Stimulated activated CD8-positive, alpha-beta memory T cell treated with anti-CD3 and anti-CD28 coated beads, Interleukin-15, amount 100 ng/mL, for 24 hours (primary cell): Measurements from ENCODE around the gene NCAN.
"Not testable (repeated sequence)": the region's sequence is repeated elsewhere in the genome, so short reads cannot be mapped to it uniquely, and the experiment has no call there.

Source experiments
- DNase-seq: peaks from one replicate; pipeline ENCODE4 v3.0.0-alpha.2; 2020; ENCODE audit warnings: low read depth

The NCAN gene

GRCh38 chr19:19211499-19212420 is at the start of gene NCAN:
TSS of gene NCAN (plus strand) at chr19:19211958. CDS start at chr19:19216954, 4,996 bp downstream.
- no peak for DNase-seq

- no peak for DNase-seq
These were observed 49.3 kb upstream of the NCAN start for GRCh38 chr19:19162495-19162894.

- DNase-seq = no peak
These were observed 46.4 kb upstream of the NCAN start for GRCh38 chr19:19165396-19165795.

GRCh38 chr19:19167612-19168011 is 44.1 kb upstream of the NCAN start:
- DNase-seq = no peak

DNA sequence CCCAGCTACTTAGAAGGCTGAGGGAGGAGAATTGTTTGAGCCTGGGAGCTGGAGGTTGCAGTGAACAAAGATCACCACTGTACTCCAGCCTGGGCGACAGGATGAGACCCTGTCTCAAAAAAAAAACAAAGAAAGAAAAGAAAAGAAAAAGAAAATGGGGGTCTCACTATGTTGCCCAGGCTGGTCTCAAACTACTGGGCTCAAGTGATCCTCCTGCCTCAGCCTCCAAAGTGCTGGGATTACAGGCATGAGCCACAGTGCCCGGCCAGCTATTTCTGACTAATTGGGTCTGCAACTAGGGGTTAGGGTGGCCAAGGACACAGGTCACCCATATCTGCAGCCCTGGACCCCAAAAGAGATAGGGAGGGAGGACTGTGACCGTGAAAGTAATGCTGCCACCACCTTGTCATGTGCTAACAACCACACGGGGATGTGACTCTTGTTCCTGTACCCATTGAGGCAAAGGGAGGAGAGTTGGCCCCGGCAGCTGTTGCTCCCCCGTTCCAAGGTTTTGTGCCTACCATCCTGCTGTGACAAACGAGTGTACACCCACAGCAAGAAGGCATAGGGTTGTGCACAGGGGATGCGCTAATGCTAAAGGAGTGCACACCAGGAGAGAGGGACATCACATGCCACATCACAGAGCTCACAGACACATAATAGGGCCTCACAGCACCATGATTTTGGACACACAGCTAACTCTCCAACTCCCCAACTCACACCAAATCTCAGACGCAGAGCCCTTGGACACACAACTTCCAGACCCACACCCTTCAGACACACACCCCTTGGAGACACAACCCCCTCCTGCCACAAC is 42.3 kb upstream of the NCAN start:
- no peak for DNase-seq

DNA sequence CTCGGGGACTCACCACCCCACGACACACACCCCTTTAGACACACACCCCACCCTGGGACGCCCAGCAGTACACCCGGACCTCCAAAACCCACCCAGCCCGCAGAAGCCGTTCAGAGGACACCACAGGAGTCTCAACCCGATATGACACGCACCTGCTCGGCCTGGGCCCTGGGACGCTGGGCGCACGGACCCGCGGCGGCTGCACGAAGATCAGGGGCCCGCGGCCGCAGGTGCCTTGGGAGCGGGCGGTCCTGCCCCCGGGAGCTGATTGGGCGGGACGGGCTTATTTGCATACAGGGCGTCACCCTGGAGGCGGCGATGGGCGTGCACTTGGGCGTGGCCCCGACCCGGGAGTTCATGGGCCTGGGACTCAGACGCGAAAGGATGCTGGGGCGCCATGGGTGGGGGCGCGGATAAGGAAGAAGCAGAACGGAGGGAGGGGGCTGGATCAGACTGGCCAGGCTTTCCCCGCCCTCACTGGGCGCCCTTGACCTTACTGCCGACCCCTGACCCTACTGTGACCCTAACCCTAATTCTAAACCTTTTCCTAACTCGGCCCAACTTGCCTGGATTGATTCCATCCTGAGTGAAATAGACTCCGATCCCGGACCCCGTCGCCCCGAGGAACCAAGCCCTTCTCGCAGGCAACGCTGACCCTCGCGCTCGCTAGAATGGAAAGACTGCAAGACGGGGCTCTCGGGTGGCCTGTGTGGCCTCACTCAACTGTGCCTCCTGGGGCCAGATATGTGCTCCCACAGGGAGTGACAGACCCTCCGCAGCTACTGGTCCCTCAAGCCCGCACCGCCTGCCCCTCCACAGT is 41.5 kb upstream of the NCAN start, which contains the start of gene MEF2B:
Gene MEF2B, minus strand, starts transcription at position 211 of the 820 bp plus-strand sequence. CDS start 19,528 bp downstream, outside the sequence.
- peak; percentile 43 for DNase-seq

- DNase-seq = no peak
These were observed 40.7 kb upstream of the NCAN start for GRCh38 chr19:19170873-19171672.

- no peak for DNase-seq
These were observed 39.8 kb upstream of the NCAN start for GRCh38 chr19:19171821-19172532.

DNA sequence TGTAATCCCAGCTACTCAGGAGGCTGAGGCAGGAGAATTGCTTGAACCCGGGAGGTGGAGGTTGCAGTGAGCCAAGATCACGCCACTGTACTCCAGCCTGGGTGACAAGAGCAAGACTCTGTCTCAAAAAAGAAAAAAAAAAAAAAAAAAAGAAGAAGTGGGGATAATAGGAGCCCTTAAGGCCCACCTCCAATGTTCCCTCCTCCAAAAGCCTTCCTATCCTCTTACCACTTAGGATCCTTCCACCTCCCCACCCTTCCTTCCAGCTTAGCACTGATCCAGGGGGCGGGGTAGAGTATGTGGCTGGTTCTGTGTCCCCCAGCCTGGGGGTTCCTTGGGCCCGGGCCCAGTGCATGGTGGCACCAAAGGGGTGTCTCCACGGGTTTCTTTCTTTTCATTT is 38.5 kb upstream of the NCAN start:
- DNase-seq = not testable (repeated sequence)

DNA sequence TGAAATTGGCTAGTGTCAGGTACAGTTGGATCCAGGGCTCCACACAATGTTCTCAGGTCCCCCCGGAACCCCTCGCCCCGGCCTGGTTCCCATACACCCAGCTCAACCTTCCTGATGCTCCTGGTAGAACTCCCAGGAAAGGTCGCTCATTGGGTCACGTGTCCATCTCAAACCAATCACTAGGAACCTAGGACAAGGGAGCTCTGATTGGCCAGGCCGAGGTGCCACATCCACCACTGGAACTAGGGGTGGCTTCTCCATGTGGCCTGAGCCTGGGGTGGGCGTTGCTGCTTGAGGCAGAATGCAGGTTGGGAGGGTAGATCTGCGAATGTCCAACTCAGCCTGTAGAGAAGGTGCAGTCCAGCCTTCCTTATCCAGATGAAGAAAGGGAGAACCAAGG is 34.8 kb upstream of the NCAN start:
- DNase-seq = no peak

- DNase-seq = no peak
These were observed 32.0 kb upstream of the NCAN start for GRCh38 chr19:19179548-19180441.

DNA sequence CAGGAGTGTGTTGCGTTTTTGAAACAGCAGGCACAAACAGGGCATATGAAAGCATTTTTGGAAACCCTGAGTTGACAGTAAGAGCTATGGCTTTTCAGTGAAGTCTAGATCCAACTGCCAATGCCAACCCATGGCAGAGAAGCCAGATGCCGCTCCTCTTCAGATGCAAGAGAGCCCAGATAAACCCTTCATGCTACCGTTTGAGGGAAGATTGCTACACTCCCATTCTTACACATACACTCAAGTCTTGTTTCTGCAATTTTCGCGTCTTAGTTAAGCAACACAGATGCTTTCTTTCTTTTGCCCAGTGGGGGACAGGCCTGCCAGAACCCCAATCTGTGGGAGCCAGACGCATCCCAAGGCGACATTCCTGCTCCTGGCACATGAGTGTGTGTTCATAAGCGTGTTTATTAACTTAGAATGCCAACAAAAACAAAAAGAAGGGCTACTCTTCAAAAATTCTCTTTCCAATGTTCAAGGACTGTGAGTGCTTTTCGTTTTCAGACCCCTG is 30.2 kb upstream of the NCAN start:
- no peak for DNase-seq

- peak; percentile 34 for DNase-seq
These were observed 25.7 kb upstream of the NCAN start for GRCh38 chr19:19185853-19186740.

- DNase-seq = no peak
These were observed 25.0 kb upstream of the NCAN start for GRCh38 chr19:19186742-19187141.

GRCh38 chr19:19191768-19192077 is 20.0 kb upstream of the NCAN start:
- DNase-seq = no peak

DNA sequence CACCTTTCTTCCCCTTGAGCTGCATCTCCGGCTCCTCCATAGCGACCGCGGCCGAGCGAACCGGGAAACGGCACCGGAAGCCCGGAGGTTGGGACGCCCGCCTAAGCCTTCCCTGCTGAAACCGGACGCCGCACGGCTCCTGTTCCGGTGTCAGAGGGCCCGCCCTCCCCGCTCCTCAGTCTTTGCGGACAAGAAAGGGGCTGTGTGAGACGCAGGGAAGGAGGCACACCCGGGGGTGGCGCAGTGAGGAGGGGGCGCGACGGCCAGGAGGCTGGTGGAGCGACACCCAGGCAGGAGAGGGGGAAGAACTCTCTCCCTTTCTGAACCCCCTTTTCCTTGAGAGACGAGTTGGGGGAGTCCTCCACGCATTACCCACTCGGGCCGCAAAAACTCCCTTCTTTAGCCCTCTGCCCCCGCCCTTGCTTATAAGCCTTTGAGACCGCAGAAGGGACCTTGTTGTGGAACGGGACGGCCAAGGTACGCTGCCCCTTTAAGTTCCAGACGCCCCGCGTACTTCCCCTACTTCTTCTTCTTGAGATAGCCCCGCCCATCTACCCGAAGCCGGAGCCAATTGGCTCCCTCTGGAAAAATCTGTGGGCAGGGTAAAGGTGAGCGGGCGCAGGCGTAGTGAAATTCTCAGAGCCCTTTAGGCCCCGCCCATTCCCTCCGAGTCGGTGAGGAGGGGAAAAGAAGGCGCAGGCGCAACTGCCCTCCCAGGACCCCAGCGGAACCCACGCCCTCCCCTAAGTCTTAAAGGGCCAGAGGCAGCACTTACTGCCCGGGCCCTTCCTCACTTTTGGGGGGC is 19.5 kb upstream of the NCAN start, which contains the start of the genes BORCS8 and RFXANK:
Gene BORCS8, minus strand, starts transcription at position 75 of the 805 bp plus-strand sequence. Its CDS starts 35 bp downstream, at position 40.
Gene RFXANK, plus strand, starts transcription at position 181 of the 805 bp plus-strand sequence. CDS start 1,689 bp downstream, outside the sequence.
- DNase-seq = peak; percentile 92

GRCh38 chr19:19192910-19193423 is 18.8 kb upstream of the NCAN start:
- DNase-seq = no peak
